Right hindlimb (tissue), 1 donor: Measurements from ENCODE around the gene SLCO2A1.

Experiments
- DNase-seq: peaks from one replicate; pipeline ENCODE4 v3.0.0-alpha.2; 2018

Gene SLCO2A1

DNA sequence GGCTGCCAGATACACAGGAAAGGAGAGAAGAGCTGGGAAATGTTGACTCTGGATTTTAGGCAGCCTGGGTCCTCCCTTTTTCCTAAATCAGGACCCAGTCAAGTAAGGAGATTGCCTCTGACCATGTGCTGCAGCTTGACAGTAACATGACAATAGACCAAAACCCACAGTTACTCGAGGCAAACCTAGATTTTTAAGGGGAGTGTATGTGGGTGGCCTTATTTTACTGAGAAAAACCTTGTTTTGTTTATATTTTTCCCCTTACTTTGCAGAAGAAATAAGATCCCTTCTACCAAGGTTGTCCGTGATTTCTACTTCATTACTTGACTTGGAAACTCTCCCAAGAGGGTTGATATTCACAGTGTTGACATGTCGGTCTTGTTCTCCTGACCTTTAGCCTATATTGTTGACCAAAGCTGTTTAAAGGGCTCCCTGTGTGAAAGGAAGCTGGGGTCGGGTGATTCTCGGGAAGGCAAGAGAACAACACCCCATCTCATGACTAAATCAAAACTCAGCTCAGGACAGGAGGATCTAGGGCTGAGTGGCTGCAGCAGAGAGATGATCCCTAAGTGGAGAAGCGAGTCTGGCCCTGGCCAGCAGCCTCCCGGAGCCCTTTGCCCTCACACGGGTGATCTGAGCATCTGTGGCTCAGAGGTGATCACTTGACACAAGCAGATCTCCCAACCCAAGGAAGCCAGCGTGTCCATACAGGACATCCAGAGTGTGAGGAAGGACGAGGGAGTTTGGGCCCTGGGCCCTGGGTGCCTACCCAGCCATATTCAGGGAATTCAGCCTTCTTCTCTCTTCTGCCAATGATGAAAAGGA is 31.0 kb upstream of the SLCO2A1 start:
- no peak for DNase-seq

- no peak for DNase-seq
These were observed 30.2 kb upstream of the SLCO2A1 start for GRCh38 chr3:134059671-134060560.

GRCh38 chr3:134059035-134059601 is 29.4 kb upstream of the SLCO2A1 start:
- no peak for DNase-seq

GRCh38 chr3:134057654-134058110 is 28.0 kb upstream of the SLCO2A1 start:
- DNase-seq: no peak

DNA sequence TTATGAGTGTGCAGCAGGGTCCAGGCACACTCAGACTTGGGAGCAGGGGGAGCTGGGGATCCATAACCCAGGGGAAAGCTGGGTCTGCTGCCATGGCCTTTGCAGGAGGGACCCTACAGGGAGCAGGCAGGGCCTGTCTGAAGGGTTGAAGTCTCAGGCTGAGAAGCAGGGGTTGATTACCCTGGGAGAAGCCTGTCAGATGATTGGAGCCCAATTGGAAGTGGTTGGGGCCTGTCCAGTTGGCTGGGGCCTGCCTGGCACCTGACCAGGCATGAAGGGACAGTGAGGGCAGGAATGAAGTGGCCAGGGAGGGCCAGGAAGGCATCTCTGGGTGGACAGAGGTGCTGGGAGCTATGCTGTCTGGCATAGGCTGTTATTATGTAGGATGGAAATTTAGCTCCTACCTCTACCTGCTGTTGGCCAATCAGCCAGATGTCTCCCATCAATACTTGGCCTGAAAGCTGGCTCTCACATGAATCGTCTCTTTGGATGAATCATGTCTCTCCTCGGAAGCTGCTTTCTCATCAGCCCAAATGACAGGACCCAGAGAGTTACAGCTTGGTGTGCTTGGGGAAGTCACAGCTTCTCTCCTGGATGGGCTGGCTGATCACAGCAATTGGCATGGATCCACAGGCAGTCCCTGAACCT is 27.4 kb upstream of the SLCO2A1 start:
- DNase-seq: no peak

GRCh38 chr3:134056464-134056891 is 26.8 kb upstream of the SLCO2A1 start:
- DNase-seq: no peak

- DNase-seq: no peak
These were observed 25.9 kb upstream of the SLCO2A1 start for GRCh38 chr3:134055661-134056060.

- no peak for DNase-seq
These were observed 25.2 kb upstream of the SLCO2A1 start for GRCh38 chr3:134054881-134055280.

DNA sequence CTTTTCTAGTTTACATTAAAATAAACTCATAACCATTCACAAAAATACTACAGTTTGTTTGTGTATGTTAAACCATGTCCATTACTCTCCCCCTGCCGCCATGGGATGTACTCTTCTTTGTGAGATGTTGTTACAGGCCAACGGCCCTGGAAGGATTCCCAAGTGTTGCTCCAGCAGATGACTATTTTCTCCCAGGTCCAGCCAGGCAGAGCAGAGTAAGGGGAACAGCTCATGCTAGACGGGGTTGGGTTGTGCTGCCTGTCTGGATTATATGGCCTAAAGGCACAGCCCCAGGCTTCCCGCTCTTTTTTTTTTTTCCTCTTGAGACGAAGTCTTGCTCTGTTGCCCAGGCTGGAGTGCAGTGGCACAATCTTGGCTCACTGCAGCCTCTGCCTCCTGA is 24.5 kb upstream of the SLCO2A1 start:
- DNase-seq: no peak

GRCh38 chr3:134052370-134052769 is 22.6 kb upstream of the SLCO2A1 start:
- DNase-seq: no peak

DNA sequence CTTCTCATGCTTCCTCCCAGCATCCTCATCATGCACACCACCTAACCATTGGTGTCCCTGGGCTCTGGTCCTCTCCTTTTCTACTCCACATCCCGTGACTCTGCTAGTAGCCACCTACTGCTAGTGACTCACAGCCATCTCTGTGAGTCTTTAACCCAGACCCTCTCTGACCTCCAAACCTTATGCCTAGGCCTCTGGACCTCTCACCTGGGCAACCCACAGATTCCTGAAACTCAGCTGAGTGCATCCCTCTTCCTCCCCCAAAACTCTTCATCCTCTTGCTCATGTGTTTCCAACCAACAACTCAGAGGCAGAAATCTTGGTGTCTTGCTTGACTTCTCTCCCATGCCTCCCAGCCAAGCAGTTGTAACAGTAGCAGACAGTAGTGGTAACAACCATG is 20.0 kb upstream of the SLCO2A1 start:
- no peak for DNase-seq

DNA sequence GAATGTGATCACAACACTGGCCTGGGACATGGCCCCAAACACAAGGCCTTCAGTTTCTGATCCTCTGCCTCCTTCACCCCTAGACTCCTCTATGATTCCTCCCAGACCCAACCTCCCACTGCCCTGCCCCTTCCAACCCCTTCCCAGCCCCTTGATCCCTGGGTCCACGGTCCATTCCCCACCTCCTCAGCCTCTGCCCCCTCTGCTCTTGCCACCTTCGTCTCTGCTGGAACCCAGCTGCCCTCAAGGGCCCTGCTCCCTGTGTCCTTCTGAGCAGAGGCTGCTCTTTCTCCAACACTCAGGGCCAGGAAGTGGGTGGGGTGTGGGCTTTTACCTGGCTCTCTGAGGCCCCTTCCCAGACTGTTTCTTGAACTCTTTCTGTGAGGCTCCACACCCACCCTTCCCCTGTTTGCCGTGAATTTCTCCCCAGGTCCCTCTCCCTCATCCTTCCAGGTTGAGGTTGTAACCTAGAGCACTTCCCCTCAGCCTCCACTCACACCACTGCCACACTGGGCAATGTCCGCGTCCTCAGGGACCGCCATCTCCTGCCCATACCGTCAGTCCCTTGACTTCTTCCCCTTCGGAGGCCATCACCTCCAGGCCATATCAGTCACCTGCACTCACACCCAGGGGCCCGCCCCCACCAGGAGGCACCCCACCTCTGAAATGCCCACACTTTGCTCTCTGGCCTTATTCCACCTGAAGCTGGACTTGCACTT is 18.7 kb upstream of the SLCO2A1 start:
- no peak for DNase-seq

GRCh38 chr3:134044459-134044858 is 14.7 kb upstream of the SLCO2A1 start:
- DNase-seq: no peak

- DNase-seq: no peak
These were observed 10.3 kb upstream of the SLCO2A1 start for GRCh38 chr3:134040066-134040465.

DNA sequence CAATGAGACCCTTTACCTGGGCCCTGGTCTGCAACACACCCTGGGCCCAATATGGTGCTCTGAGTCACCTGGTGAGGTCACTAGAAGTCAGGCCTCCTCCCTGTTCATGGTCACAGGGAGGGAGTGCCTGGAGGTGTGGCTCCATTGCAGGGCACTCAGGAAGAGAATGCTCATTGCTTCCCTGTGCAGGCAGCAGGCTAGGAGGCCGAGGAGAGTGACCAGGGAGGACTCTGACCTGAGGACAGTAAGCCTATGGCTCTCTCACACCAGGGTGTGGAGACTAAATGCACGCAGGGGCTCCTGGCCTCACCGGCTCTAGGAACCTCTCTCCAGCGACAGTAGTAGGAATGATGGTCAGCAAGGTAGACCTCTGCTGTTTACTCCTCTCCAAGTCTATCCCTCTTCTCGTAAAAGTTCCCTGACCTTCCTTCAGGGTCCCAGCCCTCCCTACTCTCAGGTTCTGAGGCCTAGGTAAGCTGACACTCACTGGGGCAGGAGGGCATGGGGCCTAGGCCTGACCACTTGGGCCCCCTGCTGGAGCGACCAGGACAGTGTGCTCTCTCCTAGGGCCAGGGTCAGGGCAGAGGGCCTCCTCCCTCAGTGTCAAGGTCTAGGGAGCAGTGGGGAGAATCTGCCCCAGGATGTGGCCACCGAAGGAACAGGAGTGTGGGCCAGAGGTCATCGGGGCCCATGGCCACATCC is 9.6 kb upstream of the SLCO2A1 start:
- DNase-seq: no peak

DNA sequence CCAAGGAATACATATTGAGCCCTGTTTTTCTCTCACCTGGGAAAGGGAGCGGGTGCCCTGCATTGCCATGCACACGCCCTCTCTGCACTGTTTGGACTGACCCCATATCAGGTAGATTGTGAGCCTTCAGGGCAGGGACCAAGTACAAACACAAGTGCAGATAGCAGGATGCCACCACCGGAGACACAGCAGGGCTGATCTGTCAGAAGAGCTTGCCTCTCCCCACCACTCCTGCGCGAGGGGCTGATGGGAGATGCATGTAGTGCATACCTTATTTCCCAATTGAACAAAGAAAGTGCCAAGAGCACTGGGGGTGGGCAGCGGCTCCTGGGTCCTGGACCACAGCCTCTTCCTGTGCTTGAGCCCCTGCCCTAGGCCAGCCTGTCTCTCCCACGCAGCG is 9.0 kb upstream of the SLCO2A1 start:
- DNase-seq: no peak

DNA sequence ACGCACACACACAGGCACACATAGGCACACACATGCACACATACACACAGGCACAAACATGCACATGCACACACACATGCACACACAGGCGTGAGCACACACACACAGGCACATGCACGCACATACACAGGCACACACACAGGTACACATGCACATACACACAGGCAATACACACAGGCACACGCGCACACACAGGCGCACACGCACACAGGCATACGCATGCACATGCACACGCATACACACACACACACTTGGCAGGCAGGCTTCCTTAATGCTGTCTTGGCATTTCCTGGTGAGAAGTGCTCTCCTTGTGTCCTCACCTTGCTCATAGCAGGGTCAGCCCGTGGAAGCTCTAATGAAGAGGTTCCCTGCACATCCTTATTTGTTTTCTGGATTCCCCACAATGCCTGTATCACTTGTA is 8.4 kb upstream of the SLCO2A1 start:
- no peak for DNase-seq

DNA sequence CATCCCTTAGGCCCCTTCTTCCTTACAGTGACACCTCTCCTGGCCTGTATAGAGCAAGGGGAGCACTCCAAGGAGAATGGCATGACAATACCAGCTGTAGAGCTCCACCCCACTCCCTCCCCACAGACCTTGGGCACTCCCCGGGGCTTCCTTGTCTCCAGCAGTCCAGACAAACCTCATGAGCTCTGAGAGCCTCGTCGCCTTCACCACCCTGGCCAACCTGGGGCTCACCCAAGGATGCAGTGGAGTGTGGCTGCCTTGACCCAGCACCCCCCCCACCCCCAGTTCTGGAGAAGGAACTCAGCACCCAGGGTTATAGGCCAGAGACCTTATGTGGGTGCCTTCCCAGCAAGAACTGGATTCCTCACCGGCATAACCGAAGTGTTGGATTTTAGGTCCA is 7.4 kb upstream of the SLCO2A1 start:
- no peak for DNase-seq

DNA sequence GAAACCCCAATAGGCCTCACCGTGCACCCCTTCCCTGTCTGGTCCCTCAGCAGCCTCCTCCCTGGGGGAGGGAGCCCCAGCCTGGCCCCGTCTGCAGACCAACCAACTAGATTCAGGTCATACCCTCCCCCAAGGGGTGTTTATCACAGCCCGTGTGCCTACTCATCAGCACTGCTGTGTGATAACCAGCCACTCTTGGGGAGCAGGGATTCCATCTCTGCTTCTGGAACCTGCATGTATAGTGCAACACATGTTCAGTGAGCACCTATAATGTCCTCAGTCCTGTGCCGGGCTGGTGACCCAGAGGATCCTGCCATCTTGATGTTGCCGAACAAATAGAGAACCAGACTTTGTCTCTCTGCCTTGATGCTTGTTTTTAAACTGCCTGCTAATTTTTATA is 6.6 kb upstream of the SLCO2A1 start:
- DNase-seq: no peak

DNA sequence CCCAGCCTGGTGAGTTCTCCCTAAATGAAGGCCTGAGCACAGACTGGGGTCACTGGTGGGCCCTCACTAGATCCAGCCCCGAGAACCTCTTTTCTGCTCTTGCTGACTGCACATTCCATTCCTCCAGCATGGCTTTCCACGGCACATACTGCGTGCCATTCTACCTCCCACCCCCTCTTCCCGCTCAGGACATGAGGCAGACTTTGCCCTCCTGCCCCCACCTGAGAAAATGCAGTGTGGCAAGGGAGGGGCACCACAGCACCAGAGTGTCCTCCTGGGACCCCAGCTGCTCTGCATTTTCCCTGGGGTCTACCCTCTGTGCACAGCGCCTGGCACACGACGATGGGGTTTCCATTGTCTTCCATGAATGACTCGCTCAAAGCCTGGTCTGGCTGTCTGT is 6.1 kb upstream of the SLCO2A1 start:
- DNase-seq: no peak

DNA sequence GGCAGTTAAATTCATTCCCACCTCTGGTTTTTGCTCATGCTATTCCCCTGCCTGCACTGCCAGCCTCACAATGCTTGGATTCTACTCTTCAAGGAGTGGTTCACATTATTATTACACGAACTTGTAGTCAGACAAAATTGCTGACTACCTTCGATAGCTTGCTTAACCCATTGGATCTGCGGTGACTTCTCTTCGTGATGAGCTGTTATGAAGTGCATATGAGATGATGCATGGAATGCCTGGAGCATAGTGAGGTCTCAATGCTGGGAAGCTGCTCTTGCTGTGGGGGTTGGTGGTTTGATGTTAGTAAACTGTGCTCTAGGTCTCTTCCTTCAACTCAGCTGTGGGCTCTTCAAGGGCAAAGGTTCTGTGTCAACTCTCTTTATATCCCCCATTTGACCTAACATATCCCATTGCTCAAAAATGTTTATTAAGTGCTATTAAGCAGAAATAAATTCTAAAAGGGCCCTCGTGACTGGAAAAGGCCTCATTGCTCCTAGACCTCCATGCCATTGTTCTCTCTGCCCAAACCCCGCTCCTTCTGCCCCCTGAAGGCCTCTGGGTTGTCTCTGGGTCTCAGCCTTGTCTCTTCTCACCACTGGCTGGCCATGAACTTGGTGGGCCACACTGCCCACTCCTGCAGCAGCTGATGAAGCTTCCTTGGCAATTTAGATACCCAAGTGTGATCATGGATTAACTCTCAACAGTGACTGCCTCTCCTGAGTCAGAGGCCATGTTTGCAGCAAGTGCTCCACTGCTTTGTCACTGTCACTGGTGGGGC is 4.5 kb upstream of the SLCO2A1 start:
- DNase-seq: no peak
